Progenitor cell of endocrine pancreas (in vitro differentiated cells): Measurements from ENCODE around the gene ESPNL. TPM values are rescaled to one million over a fixed set of nuclear protein-coding genes. Genes with fewer than 3 reads are reported as not detected.
"Not testable (repeated sequence)": the region's sequence is repeated elsewhere in the genome, so short reads cannot be mapped to it uniquely, and the experiment has no call there.

Source experiments
- DNase-seq: peaks from one replicate; pipeline ENCODE4 v3.0.0; 2021; ENCODE audit warnings: low spot score; ENCODE audit not compliant: unreplicated experiment
- H3K27ac Mint-ChIP-seq: 2 replicates; pipeline ENCODE4 v1.8.0; 2021; ENCODE audit warnings: mild to moderate bottlenecking, moderate library complexity, mixed read lengths
- H3K27me3 Mint-ChIP-seq: 2 replicates; pipeline ENCODE4 v1.8.0; 2021; ENCODE audit warnings: mixed read lengths
- H3K36me3 Mint-ChIP-seq: 2 replicates; pipeline ENCODE4 v1.8.0; 2022; ENCODE audit warnings: mixed read lengths; ENCODE audit not compliant: insufficient read depth
- H3K4me1 Mint-ChIP-seq: 2 replicates; pipeline ENCODE4 v1.8.0; 2021; ENCODE audit warnings: low read depth, mixed read lengths
- H3K4me3 Mint-ChIP-seq: 2 replicates; pipeline ENCODE4 v1.8.0; 2021; ENCODE audit warnings: low read depth, mild to moderate bottlenecking, moderate library complexity, mixed read lengths
- H3K9me3 Mint-ChIP-seq: 2 replicates; pipeline ENCODE4 v1.8.0; 2021; ENCODE audit warnings: low read depth, mixed read lengths
- total RNA-seq: library from RNA; stranded (reverse); gene quantifications from 2 replicates; pipeline ENCODE4 v1.2.1, GENCODE V29; 2021
- TF ChIP-seq, protein P1 (sequence below): fragments of 200-600 bp; sonication (generic); IDR thresholded peaks from one replicate; pipeline ENCODE4 v1.5.0; 2021; ENCODE audit warnings: antibody characterized with exemption, mild to moderate bottlenecking; ENCODE audit not compliant: unreplicated experiment

Gene ESPNL
- total RNA-seq, 1 donor from 2014 or later, result 0.31 TPM

DNA sequence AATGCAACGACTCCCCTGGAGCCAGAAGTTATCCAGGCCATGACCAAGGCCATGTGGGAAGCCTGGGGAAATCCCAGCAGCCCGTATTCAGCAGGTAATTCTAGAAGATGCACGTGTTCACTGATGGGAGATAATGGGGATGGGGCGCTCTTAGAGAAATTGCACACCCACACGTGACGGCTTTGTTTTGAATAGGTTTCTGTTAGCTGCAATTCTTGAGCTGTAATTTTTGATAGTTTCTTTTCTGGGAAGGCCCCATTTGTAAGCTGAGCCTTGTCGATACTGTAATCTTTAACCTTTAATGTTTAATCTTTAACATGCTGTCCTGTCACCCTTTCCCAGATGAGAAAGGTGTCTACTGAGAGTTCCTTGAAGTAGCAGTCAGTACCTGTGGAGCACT lies 35.8 kb upstream of the ESPNL start:
- TF ChIP-seq, protein P1, sequence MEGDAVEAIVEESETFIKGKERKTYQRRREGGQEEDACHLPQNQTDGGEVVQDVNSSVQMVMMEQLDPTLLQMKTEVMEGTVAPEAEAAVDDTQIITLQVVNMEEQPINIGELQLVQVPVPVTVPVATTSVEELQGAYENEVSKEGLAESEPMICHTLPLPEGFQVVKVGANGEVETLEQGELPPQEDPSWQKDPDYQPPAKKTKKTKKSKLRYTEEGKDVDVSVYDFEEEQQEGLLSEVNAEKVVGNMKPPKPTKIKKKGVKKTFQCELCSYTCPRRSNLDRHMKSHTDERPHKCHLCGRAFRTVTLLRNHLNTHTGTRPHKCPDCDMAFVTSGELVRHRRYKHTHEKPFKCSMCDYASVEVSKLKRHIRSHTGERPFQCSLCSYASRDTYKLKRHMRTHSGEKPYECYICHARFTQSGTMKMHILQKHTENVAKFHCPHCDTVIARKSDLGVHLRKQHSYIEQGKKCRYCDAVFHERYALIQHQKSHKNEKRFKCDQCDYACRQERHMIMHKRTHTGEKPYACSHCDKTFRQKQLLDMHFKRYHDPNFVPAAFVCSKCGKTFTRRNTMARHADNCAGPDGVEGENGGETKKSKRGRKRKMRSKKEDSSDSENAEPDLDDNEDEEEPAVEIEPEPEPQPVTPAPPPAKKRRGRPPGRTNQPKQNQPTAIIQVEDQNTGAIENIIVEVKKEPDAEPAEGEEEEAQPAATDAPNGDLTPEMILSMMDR, result no peak
- Mint-ChIP-seq H3K4me3 (peak overlapping the region; percentile 31), H3K9me3 (peaks cover 4% of the 10 kb centered on the region), H3K4me1 (peaks cover 37% of the 10 kb centered on the region), H3K36me3 (peaks cover 17% of the 10 kb centered on the region), H3K27me3 (no peaks in the 10 kb centered on the region), H3K27ac (peak overlapping the region; percentile 94)
- no peak for DNase-seq

- peak overlapping the region; percentile 27 for H3K27ac Mint-ChIP-seq
- peak overlapping the region; percentile 38 for H3K4me3 Mint-ChIP-seq
- no peak for DNase-seq
- peaks cover 36% of the 10 kb centered on the region for H3K4me1 Mint-ChIP-seq
- H3K36me3 Mint-ChIP-seq, result peaks cover 21% of the 10 kb centered on the region
- peaks cover 4% of the 10 kb centered on the region for H3K9me3 Mint-ChIP-seq
- TF ChIP-seq, protein P1, result no peak
- H3K27me3 Mint-ChIP-seq, result no peaks in the 10 kb centered on the region
Observed at GRCh38 chr2:238065071-238065846, 34.9 kb upstream of the ESPNL start.

- Mint-ChIP-seq H3K27ac (no peak overlapping the region), H3K4me1 (peaks cover 36% of the 10 kb centered on the region), H3K27me3 (no peaks in the 10 kb centered on the region), H3K9me3 (peaks cover 4% of the 10 kb centered on the region), H3K36me3 (peaks cover 21% of the 10 kb centered on the region), H3K4me3 (no peak overlapping the region)
- TF ChIP-seq, protein P1, result no peak
- no peak for DNase-seq
Observed at GRCh38 chr2:238066218-238066617, 33.9 kb upstream of the ESPNL start.

- H3K27ac Mint-ChIP-seq, DNase-seq, H3K27me3 Mint-ChIP-seq, H3K9me3 Mint-ChIP-seq, H3K4me3 Mint-ChIP-seq: not testable (repeated sequence)
- H3K36me3 Mint-ChIP-seq, result peaks cover 23% of the 10 kb centered on the region
- H3K4me1 Mint-ChIP-seq, result peaks cover 33% of the 10 kb centered on the region
Observed at GRCh38 chr2:238066718-238067117, 33.4 kb upstream of the ESPNL start.

DNA sequence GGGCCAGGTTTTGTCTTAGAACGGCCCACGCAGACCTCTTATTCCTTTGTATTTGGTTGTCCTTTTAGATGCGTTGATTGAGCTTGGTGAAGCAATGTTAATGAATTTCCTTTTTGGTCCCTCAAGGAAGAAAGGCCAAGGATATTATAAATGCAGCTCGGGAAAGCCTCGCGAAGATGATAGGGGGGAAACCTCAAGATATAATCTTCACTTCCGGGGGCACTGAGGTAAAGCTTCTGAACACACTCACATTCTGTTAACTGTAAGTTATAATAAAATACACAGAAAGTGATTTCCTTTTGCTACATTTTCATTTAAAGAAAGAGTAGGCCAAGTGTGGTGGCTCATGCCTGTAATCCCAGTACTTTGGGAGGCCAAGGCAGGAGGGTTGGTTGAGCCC lies 32.2 kb upstream of the ESPNL start:
- Mint-ChIP-seq H3K36me3 (peaks cover 35% of the 10 kb centered on the region), H3K27me3 (no peaks in the 10 kb centered on the region)

More for the DNA sequence above, 32.2 kb upstream of the ESPNL start:
- DNase-seq, result no peak
- Mint-ChIP-seq H3K27ac (no peak overlapping the region), H3K4me1 (peaks cover 25% of the 10 kb centered on the region), H3K4me3 (no peak overlapping the region), H3K9me3 (peaks cover 10% of the 10 kb centered on the region)
- TF ChIP-seq, protein P1, result no peak
